ENCODE results near the gene CLASP1. TPM values are rescaled to one million over a fixed set of nuclear protein-coding genes. Genes with fewer than 3 reads are reported as not detected.

CLASP1 gene
- total and polyA plus RNA-seq, 2 experiments from 2014 or later: 16.6 to 56.3 TPM

DNA sequence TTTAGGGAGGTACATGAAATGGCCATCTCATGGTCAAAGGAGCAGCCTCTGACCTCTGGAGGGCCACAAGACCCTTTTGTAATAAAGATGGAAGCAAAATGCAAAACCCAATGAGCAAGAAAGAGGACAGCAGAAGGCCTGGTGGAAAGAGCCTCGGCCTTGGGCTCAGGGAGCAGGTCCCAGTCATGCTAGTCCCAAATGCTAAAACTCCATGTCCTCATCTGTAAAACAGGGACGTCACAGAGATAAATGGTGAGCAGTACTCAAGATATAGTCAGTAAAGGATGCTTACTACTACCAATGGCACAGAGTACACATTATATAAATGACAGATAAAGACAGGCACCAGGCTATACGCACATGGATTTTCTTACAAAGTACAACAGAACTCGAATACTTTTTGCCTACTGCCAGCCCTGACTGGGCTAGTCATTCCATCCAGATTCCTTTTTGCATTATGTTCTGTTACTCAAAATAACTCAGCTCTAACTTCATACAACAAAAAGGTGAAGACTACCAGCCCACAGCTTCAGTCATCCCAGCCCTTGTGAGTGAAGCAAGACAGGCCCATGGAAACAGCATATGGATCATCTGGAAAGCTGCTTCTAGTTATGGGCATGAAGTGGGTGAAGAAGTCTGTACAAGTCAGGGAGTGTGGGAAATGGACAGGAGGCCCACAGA, 299.4 kb downstream of the CLASP1 start:
- Histone ChIP-seq H3K36me3 (ENCODE audit: insufficient read depth) (peaks cover 9% of the 10 kb centered on the region; the same call in 1 of the 2 replicates), H3F3A (replicated peaks; ENCODE audit: low read depth) (no peaks in the 10 kb centered on the region), H3K27me3 (ENCODE audit: insufficient read depth) (no peaks in the 10 kb centered on the region), H3K9me2 (ENCODE audit: insufficient read depth) (no peaks in the 10 kb centered on the region), H3K4me2 (no peak overlapping the region), H3K4me1 (ENCODE audit: insufficient read depth) (no peaks in the 10 kb centered on the region), H3K27ac (ENCODE audit: low read depth) (no peak overlapping the region), H4K20me1 (replicated peaks; ENCODE audit: insufficient read depth) (no peaks in the 10 kb centered on the region), H3K4me3 (no peak overlapping the region), H2AFZ (no peak overlapping the region), H3K79me2 (replicated peaks; ENCODE audit: insufficient read depth) (no peaks in the 10 kb centered on the region)
- Mint-ChIP-seq H3K4me1 (no peaks in the 10 kb centered on the region), H3K36me3 (ENCODE audit: low read depth) (peaks cover 53% of the 10 kb centered on the region), H3K27ac (no peak overlapping the region), H3K27me3 (ENCODE audit: insufficient read depth, low read depth, poor library complexity) (peaks cover 3% of the 10 kb centered on the region), H3K4me3 (no peak overlapping the region), H3K9me3 (no peaks in the 10 kb centered on the region)
- DNase-seq (ENCODE audit: low spot score): no peak
- TF ChIP-seq, protein P1, sequence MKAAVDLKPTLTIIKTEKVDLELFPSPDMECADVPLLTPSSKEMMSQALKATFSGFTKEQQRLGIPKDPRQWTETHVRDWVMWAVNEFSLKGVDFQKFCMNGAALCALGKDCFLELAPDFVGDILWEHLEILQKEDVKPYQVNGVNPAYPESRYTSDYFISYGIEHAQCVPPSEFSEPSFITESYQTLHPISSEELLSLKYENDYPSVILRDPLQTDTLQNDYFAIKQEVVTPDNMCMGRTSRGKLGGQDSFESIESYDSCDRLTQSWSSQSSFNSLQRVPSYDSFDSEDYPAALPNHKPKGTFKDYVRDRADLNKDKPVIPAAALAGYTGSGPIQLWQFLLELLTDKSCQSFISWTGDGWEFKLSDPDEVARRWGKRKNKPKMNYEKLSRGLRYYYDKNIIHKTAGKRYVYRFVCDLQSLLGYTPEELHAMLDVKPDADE (IDR thresholded peaks at IDR 0.05): no peak
- TF ChIP-seq ZNF331 (CRISPR knock-in tag; IDR thresholded peaks at IDR 0.05; ENCODE audit: low read depth): no peak
- TF ChIP-seq, protein P2, sequence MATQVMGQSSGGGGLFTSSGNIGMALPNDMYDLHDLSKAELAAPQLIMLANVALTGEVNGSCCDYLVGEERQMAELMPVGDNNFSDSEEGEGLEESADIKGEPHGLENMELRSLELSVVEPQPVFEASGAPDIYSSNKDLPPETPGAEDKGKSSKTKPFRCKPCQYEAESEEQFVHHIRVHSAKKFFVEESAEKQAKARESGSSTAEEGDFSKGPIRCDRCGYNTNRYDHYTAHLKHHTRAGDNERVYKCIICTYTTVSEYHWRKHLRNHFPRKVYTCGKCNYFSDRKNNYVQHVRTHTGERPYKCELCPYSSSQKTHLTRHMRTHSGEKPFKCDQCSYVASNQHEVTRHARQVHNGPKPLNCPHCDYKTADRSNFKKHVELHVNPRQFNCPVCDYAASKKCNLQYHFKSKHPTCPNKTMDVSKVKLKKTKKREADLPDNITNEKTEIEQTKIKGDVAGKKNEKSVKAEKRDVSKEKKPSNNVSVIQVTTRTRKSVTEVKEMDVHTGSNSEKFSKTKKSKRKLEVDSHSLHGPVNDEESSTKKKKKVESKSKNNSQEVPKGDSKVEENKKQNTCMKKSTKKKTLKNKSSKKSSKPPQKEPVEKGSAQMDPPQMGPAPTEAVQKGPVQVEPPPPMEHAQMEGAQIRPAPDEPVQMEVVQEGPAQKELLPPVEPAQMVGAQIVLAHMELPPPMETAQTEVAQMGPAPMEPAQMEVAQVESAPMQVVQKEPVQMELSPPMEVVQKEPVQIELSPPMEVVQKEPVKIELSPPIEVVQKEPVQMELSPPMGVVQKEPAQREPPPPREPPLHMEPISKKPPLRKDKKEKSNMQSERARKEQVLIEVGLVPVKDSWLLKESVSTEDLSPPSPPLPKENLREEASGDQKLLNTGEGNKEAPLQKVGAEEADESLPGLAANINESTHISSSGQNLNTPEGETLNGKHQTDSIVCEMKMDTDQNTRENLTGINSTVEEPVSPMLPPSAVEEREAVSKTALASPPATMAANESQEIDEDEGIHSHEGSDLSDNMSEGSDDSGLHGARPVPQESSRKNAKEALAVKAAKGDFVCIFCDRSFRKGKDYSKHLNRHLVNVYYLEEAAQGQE (IDR thresholded peaks at IDR 0.05; ENCODE audit: unreplicated experiment): no peak
- no peak for TF ChIP-seq JUNB (IDR thresholded peaks at IDR 0.05; ENCODE audit: unreplicated experiment)
- TF ChIP-seq CREB1 (CRISPR knock-in tag; IDR thresholded peaks at IDR 0.05; ENCODE audit: low read depth): no peak
- TF ChIP-seq EZH2phosphoT487 (IDR thresholded peaks at IDR 0.05; ENCODE audit: unreplicated experiment): no peak
- TF ChIP-seq NANOG (IDR thresholded peaks at IDR 0.05; ENCODE audit: borderline replicate concordance): no peak
- TF ChIP-seq, protein P3, sequence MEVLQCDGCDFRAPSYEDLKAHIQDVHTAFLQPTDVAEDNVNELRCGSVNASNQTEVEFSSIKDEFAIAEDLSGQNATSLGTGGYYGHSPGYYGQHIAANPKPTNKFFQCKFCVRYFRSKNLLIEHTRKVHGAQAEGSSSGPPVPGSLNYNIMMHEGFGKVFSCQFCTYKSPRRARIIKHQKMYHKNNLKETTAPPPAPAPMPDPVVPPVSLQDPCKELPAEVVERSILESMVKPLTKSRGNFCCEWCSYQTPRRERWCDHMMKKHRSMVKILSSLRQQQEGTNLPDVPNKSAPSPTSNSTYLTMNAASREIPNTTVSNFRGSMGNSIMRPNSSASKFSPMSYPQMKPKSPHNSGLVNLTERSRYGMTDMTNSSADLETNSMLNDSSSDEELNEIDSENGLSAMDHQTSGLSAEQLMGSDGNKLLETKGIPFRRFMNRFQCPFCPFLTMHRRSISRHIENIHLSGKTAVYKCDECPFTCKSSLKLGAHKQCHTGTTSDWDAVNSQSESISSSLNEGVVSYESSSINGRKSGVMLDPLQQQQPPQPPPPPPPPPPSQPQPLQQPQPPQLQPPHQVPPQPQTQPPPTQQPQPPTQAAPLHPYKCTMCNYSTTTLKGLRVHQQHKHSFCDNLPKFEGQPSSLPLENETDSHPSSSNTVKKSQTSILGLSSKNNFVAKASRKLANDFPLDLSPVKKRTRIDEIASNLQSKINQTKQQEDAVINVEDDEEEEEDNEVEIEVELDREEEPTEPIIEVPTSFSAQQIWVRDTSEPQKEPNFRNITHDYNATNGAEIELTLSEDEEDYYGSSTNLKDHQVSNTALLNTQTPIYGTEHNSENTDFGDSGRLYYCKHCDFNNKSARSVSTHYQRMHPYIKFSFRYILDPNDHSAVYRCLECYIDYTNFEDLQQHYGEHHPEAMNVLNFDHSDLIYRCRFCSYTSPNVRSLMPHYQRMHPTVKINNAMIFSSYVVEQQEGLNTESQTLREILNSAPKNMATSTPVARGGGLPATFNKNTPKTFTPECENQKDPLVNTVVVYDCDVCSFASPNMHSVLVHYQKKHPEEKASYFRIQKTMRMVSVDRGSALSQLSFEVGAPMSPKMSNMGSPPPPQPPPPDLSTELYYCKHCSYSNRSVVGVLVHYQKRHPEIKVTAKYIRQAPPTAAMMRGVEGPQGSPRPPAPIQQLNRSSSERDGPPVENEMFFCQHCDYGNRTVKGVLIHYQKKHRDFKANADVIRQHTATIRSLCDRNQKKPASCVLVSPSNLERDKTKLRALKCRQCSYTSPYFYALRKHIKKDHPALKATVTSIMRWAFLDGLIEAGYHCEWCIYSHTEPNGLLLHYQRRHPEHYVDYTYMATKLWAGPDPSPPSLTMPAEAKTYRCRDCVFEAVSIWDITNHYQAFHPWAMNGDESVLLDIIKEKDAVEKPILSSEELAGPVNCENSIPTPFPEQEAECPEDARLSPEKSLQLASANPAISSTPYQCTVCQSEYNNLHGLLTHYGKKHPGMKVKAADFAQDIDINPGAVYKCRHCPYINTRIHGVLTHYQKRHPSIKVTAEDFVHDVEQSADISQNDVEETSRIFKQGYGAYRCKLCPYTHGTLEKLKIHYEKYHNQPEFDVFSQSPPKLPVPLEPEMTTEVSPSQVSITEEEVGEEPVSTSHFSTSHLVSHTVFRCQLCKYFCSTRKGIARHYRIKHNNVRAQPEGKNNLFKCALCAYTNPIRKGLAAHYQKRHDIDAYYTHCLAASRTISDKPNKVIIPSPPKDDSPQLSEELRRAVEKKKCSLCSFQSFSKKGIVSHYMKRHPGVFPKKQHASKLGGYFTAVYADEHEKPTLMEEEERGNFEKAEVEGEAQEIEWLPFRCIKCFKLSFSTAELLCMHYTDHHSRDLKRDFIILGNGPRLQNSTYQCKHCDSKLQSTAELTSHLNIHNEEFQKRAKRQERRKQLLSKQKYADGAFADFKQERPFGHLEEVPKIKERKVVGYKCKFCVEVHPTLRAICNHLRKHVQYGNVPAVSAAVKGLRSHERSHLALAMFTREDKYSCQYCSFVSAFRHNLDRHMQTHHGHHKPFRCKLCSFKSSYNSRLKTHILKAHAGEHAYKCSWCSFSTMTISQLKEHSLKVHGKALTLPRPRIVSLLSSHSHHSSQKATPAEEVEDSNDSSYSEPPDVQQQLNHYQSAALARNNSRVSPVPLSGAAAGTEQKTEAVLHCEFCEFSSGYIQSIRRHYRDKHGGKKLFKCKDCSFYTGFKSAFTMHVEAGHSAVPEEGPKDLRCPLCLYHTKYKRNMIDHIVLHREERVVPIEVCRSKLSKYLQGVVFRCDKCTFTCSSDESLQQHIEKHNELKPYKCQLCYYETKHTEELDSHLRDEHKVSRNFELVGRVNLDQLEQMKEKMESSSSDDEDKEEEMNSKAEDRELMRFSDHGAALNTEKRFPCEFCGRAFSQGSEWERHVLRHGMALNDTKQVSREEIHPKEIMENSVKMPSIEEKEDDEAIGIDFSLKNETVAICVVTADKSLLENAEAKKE (CRISPR knock-in tag; IDR thresholded peaks at IDR 0.05): no peak
- no peak for TF ChIP-seq STAT1 (IDR thresholded peaks at IDR 0.05; ENCODE audit: unreplicated experiment)
- TF ChIP-seq EZH2 (IDR thresholded peaks at IDR 0.05; ENCODE audit: low read depth, unreplicated experiment): no peak
- TF ChIP-seq, protein P4, sequence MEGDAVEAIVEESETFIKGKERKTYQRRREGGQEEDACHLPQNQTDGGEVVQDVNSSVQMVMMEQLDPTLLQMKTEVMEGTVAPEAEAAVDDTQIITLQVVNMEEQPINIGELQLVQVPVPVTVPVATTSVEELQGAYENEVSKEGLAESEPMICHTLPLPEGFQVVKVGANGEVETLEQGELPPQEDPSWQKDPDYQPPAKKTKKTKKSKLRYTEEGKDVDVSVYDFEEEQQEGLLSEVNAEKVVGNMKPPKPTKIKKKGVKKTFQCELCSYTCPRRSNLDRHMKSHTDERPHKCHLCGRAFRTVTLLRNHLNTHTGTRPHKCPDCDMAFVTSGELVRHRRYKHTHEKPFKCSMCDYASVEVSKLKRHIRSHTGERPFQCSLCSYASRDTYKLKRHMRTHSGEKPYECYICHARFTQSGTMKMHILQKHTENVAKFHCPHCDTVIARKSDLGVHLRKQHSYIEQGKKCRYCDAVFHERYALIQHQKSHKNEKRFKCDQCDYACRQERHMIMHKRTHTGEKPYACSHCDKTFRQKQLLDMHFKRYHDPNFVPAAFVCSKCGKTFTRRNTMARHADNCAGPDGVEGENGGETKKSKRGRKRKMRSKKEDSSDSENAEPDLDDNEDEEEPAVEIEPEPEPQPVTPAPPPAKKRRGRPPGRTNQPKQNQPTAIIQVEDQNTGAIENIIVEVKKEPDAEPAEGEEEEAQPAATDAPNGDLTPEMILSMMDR (conservative IDR thresholded peaks at IDR 0.05; ENCODE audit: low read depth in 2 of 2): no peak
- no peak for TF ChIP-seq ZNF114 (CRISPR knock-in tag; IDR thresholded peaks at IDR 0.05)
- TF ChIP-seq POLR2AphosphoS5 (IDR thresholded peaks at IDR 0.05; ENCODE audit: low read depth): no peak
- ATAC-seq: no peak
